ENCODE measurements around the gene PSRC1. TPM values are rescaled to one million over a fixed set of nuclear protein-coding genes. Genes with fewer than 3 reads are reported as not detected.

Gene PSRC1
- total RNA-seq, 1 experiment from 2014 or later: 75.0 TPM

- intact Hi-C loops (cut with micrococcal nuclease; ENCODE audit: unreplicated experiment): no loop called here
- no peak for DNase-seq (ENCODE audit: low spot score)
- TF ChIP-seq CTCF (conservative IDR thresholded peaks at IDR 0.05; ENCODE audit: low read depth, low read length) (no peak), EZH2 (IDR thresholded peaks at IDR 0.05; ENCODE audit: borderline replicate concordance, low read depth, low read length, poor library complexity, severe bottlenecking) (no peak)
- Histone ChIP-seq H3K36me3 (ENCODE audit: insufficient read depth, low read length, poor library complexity, severe bottlenecking) (peaks cover 23% of the 10 kb centered on the region), H3K27me3 (replicated peaks; ENCODE audit: insufficient read depth, low read depth, low read length, poor library complexity) (no peaks in the 10 kb centered on the region), H3K4me1 (ENCODE audit: insufficient read depth, low read length, poor library complexity, severe bottlenecking) (peaks cover 26% of the 10 kb centered on the region), H3K27ac (ENCODE audit: low read depth, low read length, poor library complexity, severe bottlenecking) (no peak overlapping the region), H3K9me3 (ENCODE audit: low read depth, low read length, poor library complexity, severe bottlenecking) (no peaks in the 10 kb centered on the region), H3K4me3 (ENCODE audit: low read depth, low read length, poor library complexity, severe bottlenecking) (no peak overlapping the region)
- CTCF ChIA-PET: no interaction called here
- no TSS peak for BruUV-seq (replicated peaks)
- POLR2A ChIA-PET (ENCODE audit: low non-redundant PET): interaction anchor here (0.7 kb wide), 2 partner anchors 178 to 709 kb away, joined by 6 to 9 read pairs; no protein-coding TSS in a partner anchor
Observed at GRCh38 chr1:109241841-109242345, 41.1 kb downstream of the PSRC1 start.

GRCh38 chr1:109241344-109241743, 41.6 kb downstream of the PSRC1 start:
- ChIA-PET CTCF (interaction anchor here (1.0 kb wide), 1 partner anchor 40 kb away, joined by 3 read pairs; no protein-coding TSS in a partner anchor), POLR2A (ENCODE audit: low non-redundant PET) (interaction anchor here (0.7 kb wide), 2 partner anchors 178 to 708 kb away, joined by 6 to 9 read pairs; no protein-coding TSS in a partner anchor)
- Histone ChIP-seq H3K4me1 (ENCODE audit: insufficient read depth, low read length, poor library complexity, severe bottlenecking) (peaks cover 26% of the 10 kb centered on the region), H3K36me3 (ENCODE audit: insufficient read depth, low read length, poor library complexity, severe bottlenecking) (peaks cover 29% of the 10 kb centered on the region), H3K27ac (ENCODE audit: low read depth, low read length, poor library complexity, severe bottlenecking) (no peak overlapping the region), H3K4me3 (ENCODE audit: low read depth, low read length, poor library complexity, severe bottlenecking) (no peak overlapping the region), H3K9me3 (ENCODE audit: low read depth, low read length, poor library complexity, severe bottlenecking) (no peaks in the 10 kb centered on the region), H3K27me3 (replicated peaks; ENCODE audit: insufficient read depth, low read depth, low read length, poor library complexity) (no peaks in the 10 kb centered on the region)
- no TSS peak for BruUV-seq (replicated peaks)
- DNase-seq (ENCODE audit: low spot score): no peak
- TF ChIP-seq EZH2 (IDR thresholded peaks at IDR 0.05; ENCODE audit: borderline replicate concordance, low read depth, low read length, poor library complexity, severe bottlenecking): no peak
- no peak for TF ChIP-seq CTCF (conservative IDR thresholded peaks at IDR 0.05; ENCODE audit: low read depth, low read length)
- intact Hi-C loops (cut with micrococcal nuclease; ENCODE audit: unreplicated experiment): no loop called here

- Histone ChIP-seq H3K27ac (ENCODE audit: low read depth, low read length, poor library complexity, severe bottlenecking) (peak overlapping the region; percentile 49), H3K36me3 (ENCODE audit: insufficient read depth, low read length, poor library complexity, severe bottlenecking) (peaks cover 38% of the 10 kb centered on the region), H3K9me3 (ENCODE audit: low read depth, low read length, poor library complexity, severe bottlenecking) (no peaks in the 10 kb centered on the region), H3K27me3 (replicated peaks; ENCODE audit: insufficient read depth, low read depth, low read length, poor library complexity) (no peaks in the 10 kb centered on the region), H3K4me3 (ENCODE audit: low read depth, low read length, poor library complexity, severe bottlenecking) (no peak overlapping the region), H3K4me1 (ENCODE audit: insufficient read depth, low read length, poor library complexity, severe bottlenecking) (peaks cover 26% of the 10 kb centered on the region)
- TF ChIP-seq CTCF (conservative IDR thresholded peaks at IDR 0.05; ENCODE audit: low read depth, low read length): no peak
- TF ChIP-seq EZH2 (IDR thresholded peaks at IDR 0.05; ENCODE audit: borderline replicate concordance, low read depth, low read length, poor library complexity, severe bottlenecking): no peak
- no TSS peak for BruUV-seq (replicated peaks)
- intact Hi-C loops (cut with micrococcal nuclease; ENCODE audit: unreplicated experiment): loop anchor here (1.0 kb wide), 1 partner anchor 9 kb away; the partner anchor contains the start of gene CELSR2
- ChIA-PET POLR2A (ENCODE audit: low non-redundant PET) (interaction anchor here (0.5 to 1.1 kb wide), 2 partner anchors 11 to 14 kb away, joined by 3 read pairs; no protein-coding TSS in a partner anchor), CTCF (interaction anchor here (0.6 to 1.1 kb wide), 4 partner anchors 9 to 159 kb away, joined by 3 to 7 read pairs (median 4); partner anchors contain the start of gene CELSR2)
- peak; percentile 94 for DNase-seq (ENCODE audit: low spot score)
Observed at GRCh38 chr1:109240158-109241152, 42.5 kb downstream of the PSRC1 start.
